ENCODE results near the gene KCND2. TPM values are rescaled to one million over a fixed set of nuclear protein-coding genes. Genes with fewer than 3 reads are reported as not detected.

KCND2 gene
- polyA plus RNA-seq, 3 donors: not detected

DNA sequence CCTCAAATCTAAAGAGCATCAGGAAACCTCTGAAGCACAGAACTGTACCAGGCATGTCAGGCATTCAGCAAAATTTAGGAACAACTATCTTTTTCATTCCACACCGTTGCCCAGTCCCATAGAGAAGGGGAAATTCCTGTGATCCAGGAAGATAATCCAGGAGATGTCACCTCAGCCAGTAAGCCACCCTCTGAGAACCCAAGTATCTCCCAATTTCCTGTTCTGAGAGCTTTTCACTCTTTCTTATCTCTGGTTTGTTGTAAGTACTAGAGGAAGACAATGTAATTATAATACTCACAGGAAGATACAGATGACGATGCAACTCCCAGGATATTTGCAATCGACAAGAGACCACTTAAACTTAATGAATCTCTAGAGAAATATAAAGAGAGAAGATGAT is 487.9 kb downstream of the KCND2 start:
- no peak overlapping the region for H2AFZ ChIP-seq (ENCODE audit: insufficient read depth, low read depth, low read length, poor library complexity, severe bottlenecking)
- H3K79me2 ChIP-seq (ENCODE audit: insufficient read depth, low read length): no peaks in the 10 kb centered on the region
- no peak overlapping the region for H3K4me3 Mint-ChIP-seq
- no peak overlapping the region for H3K27ac ChIP-seq (ENCODE audit: low read depth in 1 of 2, low read length in 2 of 2)
- H3K4me1 ChIP-seq (ENCODE audit: control insufficient read depth in 1 of 2, insufficient read depth in 2 of 2, low read length in 2 of 2): no peaks in the 10 kb centered on the region
- no peaks in the 10 kb centered on the region for H3K4me1 Mint-ChIP-seq
- H3K4me3 ChIP-seq (replicated peaks in 1 of 3; ENCODE audit: low read depth in 2 of 3, low read length in 3 of 3): no peak overlapping the region
- TF ChIP-seq, protein P1, sequence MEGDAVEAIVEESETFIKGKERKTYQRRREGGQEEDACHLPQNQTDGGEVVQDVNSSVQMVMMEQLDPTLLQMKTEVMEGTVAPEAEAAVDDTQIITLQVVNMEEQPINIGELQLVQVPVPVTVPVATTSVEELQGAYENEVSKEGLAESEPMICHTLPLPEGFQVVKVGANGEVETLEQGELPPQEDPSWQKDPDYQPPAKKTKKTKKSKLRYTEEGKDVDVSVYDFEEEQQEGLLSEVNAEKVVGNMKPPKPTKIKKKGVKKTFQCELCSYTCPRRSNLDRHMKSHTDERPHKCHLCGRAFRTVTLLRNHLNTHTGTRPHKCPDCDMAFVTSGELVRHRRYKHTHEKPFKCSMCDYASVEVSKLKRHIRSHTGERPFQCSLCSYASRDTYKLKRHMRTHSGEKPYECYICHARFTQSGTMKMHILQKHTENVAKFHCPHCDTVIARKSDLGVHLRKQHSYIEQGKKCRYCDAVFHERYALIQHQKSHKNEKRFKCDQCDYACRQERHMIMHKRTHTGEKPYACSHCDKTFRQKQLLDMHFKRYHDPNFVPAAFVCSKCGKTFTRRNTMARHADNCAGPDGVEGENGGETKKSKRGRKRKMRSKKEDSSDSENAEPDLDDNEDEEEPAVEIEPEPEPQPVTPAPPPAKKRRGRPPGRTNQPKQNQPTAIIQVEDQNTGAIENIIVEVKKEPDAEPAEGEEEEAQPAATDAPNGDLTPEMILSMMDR (IDR thresholded peaks at IDR 0.05): no peak
- DNase-seq: no peak
- H3K9me3 Mint-ChIP-seq: peaks cover 0 to 5% (median 0%) of the 10 kb centered on the region in 7 donors
- H3K36me3 ChIP-seq (replicated peaks in 1 of 2; ENCODE audit: control insufficient read depth in 1 of 2, insufficient read depth in 2 of 2, low read length in 2 of 2): no peaks in the 10 kb centered on the region
- WGBS (ENCODE audit: insufficient coverage): no CpG with 5 or more reads among the region's 3 CpGs
- intact Hi-C loops (cut with micrococcal nuclease): no loop called here
- H3K27ac Mint-ChIP-seq: no peak overlapping the region
- no peaks in the 10 kb centered on the region for H3K27me3 ChIP-seq (ENCODE audit: control insufficient read depth in 2 of 2, insufficient read depth in 2 of 2, low read length in 2 of 2)
- no peaks in the 10 kb centered on the region for H4K20me1 ChIP-seq (ENCODE audit: insufficient read depth, low read length)
- H3K36me3 Mint-ChIP-seq: no peaks in the 10 kb centered on the region
- no peaks in the 10 kb centered on the region for H3K9me3 ChIP-seq (replicated peaks in 1 of 2; ENCODE audit: control insufficient read depth in 1 of 2, insufficient read depth in 1 of 2, low read length in 2 of 2)
- H3K4me2 ChIP-seq (replicated peaks; ENCODE audit: extremely low read depth, low read length, poor library complexity, severe bottlenecking): no peak overlapping the region
- no peak overlapping the region for H3K9ac ChIP-seq (ENCODE audit: insufficient read depth, low read length, poor library complexity, severe bottlenecking)
- H3K27me3 Mint-ChIP-seq (ENCODE audit: low read depth in 3 of 3): peaks cover 0 to 1% (median 0%) of the 10 kb centered on the region in 3 donors

DNA sequence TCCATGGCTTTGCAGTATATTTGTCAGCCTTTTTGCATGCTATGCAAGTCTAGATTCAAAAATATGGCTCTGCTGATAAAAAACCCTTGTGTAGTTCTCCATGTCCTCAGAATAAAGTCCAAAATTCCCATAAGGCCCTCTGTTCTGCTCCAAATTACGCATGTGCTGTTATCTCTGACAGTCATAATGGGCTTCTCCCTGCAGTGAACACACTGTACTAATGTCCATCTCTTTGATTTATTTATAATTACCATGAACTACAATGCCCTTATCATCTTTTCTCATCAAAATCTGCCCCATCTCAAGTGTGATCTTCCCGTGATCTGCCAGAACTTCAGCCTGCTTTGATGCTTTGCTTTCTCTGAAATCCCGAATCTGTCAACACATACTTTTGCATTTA is 497.2 kb downstream of the KCND2 start:
- Histone ChIP-seq H3K9me3 (replicated peaks in 1 of 2; ENCODE audit: control insufficient read depth in 1 of 2, insufficient read depth in 1 of 2, low read length in 2 of 2) (no peaks in the 10 kb centered on the region), H2AFZ (ENCODE audit: insufficient read depth, low read depth, low read length, poor library complexity, severe bottlenecking) (no peak overlapping the region), H3K79me2 (ENCODE audit: insufficient read depth, low read length) (no peaks in the 10 kb centered on the region), H3K27ac (ENCODE audit: low read depth in 1 of 2, low read length in 2 of 2) (no peak overlapping the region), H3K9ac (ENCODE audit: insufficient read depth, low read length, poor library complexity, severe bottlenecking) (no peak overlapping the region), H3K4me2 (replicated peaks; ENCODE audit: extremely low read depth, low read length, poor library complexity, severe bottlenecking) (no peak overlapping the region), H3K4me3 (replicated peaks in 1 of 3; ENCODE audit: low read depth in 2 of 3, low read length in 3 of 3) (no peak overlapping the region), H3K4me1 (ENCODE audit: control insufficient read depth in 1 of 2, insufficient read depth in 2 of 2, low read length in 2 of 2) (no peaks in the 10 kb centered on the region), H3K27me3 (ENCODE audit: control insufficient read depth in 2 of 2, insufficient read depth in 2 of 2, low read length in 2 of 2) (peaks cover 0 to 2% of the 10 kb centered on the region in 2 donors), H4K20me1 (ENCODE audit: insufficient read depth, low read length) (no peaks in the 10 kb centered on the region), H3K36me3 (replicated peaks in 1 of 2; ENCODE audit: control insufficient read depth in 1 of 2, insufficient read depth in 2 of 2, low read length in 2 of 2) (no peaks in the 10 kb centered on the region)
- intact Hi-C loops (cut with micrococcal nuclease): no loop called here
- no peak overlapping the region for H3K4me3 Mint-ChIP-seq
- TF ChIP-seq, protein P1 (IDR thresholded peaks at IDR 0.05): no peak
- no peak for DNase-seq
- no peaks in the 10 kb centered on the region for H3K36me3 Mint-ChIP-seq
- no peaks in the 10 kb centered on the region for H3K4me1 Mint-ChIP-seq
- H3K9me3 Mint-ChIP-seq: peaks cover 0 to 2% (median 0%) of the 10 kb centered on the region in 7 donors
- H3K27me3 Mint-ChIP-seq (ENCODE audit: low read depth in 3 of 3): peaks cover 2 to 8% (median 2%) of the 10 kb centered on the region in 3 donors
- H3K27ac Mint-ChIP-seq: no peak overlapping the region
- WGBS (ENCODE audit: insufficient coverage): 94% methylated on average over 2 of the region's 3 CpGs

Data from CD14-positive monocyte (primary cell).